ENCODE results near the gene S100A13.
"Not testable (repeated sequence)": the region's sequence is repeated elsewhere in the genome, so short reads cannot be mapped to it uniquely, and the experiment has no call there.

The S100A13 gene

DNA sequence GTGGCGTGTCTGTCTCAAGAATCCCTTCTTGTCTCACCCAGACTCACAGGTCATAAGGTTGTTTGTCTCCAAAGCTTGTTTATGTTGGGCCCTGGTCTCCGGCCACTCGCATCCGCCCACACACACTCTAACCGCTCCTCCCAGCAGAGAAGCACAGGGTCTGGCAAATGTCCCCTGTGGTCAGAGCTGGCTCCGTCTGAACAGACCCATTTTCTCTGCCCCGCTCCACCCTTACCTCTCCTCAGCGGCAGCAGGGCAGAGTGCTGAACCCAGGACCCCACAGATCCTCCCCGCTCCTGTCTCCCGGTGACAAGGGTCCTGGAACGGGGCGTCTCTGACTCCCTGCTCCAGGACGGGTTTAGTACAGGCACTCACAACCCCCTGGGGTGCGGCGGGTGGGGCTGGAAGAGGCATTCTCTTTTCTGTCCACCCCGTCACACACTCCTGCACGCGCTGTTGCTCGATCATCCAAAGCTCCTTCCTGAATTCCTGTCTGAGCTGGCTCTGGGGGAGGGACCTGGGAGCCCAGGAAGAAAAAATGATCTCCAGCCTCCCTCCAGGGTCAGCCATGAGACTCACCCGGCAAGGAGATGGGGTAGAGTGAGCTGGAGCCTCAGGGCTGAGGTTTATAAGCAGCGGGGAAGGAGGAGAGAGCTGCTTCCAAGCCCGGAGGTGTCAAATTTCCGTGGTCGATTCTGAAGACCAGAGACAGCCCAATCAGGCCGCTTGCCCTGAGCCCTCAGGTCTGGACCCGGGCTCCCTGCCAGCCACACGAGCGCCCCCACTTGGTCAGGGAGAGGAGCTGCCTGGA lies at the start of gene S100A13:
S100A13 (minus strand) TSS at position 602 of the 811 bp plus-strand sequence. CDS start 1,033 bp downstream, outside the sequence.
- no peak for DNase-seq

DNA sequence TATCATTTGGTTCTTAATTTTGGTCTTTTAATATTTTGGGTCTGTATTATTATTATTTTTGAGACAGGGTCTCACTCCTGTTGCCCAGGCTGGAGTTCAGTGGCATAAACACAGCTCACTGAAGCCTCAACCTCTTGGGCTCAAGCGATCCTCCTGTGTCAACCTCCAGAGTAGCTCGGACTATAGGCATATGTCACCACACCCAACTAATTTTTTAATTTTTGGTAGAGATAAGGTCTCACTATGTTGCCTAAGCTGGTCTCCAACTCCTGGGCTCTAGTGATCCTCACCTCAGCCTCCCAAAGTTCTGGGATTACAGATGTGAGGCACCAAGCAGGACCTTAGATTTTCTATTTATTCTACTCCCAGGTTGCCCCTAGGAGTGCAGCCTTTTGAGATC lies 46.2 kb upstream of the S100A13 start:
- DNase-seq, result no peak

DNA sequence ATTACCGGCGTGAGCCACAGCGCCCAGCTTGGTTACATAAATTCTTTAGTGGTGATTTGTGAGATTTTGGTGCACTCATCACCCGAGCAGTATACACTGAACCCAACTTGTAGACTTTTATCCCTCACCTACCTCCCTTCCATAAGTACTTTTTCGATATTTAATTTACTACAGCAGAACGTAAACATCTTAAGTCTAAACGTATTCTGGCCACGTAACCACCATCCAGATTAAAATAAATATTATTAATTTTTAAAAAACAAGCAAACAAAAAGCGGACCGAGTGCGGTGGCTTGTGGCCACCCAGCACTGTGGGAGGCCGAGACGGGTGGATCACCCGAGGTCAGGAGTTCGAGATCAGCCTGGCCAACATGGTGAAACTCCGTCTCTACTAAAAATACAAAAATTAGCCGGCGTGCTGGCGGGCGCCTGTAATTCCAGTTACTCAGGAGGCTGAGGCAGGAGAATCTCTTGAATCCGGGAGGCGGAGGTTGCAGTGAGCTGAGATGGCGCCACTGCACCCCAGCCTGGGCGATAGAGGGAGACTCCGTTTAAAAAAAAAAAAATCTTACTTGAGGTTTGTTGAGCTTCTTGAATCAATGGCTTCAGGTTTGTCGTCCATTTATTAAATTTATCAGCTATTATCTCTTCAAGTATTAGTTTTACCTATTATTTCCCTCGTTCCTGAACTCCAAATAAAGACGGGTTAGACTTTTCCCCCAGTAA lies 44.5 kb upstream of the S100A13 start:
- peak; percentile 68 for DNase-seq

DNA sequence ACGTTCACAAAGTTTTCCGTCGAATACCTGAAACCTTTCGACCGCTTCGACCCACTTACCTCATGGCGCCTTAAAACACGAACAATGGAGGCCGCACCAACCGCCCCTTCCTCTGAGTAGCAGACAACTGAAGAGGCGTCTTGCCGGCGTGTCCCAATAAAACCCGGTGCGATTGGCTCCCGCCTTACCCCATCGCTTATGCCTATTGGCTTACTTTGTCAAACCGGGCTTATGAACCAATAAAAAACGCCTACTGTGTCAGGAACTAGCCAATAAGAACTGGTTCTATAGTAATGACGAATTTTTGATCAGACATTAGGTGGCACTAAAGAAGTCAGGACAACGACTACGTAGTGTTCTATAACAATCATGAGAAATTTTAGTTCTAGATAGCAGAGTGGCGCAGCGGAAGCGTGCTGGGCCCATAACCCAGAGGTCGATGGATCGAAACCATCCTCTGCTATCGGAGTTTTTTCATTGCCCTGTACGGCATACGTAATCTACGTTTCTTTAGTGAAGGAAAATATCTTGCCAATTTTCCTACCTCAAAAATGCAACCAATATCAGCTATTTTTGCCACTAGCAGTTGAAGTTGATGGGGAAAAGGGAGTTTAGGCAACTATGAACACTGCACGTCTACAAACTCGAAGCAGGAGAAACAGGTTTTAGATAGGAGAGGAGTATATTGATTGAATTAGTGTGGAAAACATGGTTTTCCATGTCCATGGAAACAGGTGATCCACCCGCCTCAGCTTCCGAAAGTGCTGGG lies 43.7 kb upstream of the S100A13 start, which contains the start of gene ILF2:
ILF2 (minus strand) TSS at position 135 of the 769 bp plus-strand sequence; CDS start at position 64, 71 bp downstream.
- DNase-seq, result peak; percentile 100

DNA sequence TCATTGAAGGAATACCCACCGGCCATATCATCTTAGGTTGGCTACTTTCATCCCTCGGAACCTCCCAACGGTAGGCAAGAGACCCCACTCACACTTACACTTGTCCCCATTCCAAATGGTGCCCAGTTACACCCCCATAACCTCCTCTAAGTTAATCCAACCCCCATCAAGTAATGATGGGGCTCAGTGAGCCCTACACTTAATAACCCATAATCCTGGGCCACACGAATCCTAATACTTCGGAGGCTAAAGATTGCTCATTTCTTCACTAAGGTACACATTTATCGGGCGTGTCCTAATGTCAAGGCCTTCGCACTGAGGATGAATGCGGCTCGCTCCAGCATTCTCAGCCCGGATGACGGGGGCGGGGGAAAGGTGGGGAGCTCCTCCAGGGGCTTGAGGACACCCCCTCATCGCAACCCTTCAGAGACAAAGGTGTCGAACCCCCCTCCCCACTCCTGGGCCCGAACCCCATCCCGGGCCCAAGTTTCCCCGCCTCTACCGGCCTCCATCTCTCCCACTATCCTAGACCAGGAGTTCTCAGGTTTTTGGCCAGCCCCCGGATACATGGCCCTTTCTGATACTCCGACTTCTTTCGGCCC lies 43.1 kb upstream of the S100A13 start:
- DNase-seq, result no peak

DNA sequence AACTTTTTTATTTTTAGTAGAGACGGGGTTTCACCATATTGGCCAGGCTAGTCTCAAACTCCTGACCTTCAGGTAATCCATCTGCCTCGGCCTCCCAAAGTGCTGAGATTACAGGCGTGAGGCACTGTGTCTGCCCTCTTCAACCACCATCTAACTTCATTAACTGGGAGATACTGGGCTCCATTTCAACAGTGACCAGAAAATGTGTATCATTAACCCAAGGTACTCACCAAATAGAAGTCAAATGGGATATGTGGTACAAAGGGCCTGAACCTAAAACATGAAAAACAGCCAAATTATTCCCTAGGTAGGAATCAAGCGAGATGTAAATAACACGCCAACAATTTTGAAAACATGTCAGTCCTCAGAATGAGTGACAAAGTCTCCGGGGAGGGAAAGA lies 42.3 kb upstream of the S100A13 start:
- no peak for DNase-seq

DNA sequence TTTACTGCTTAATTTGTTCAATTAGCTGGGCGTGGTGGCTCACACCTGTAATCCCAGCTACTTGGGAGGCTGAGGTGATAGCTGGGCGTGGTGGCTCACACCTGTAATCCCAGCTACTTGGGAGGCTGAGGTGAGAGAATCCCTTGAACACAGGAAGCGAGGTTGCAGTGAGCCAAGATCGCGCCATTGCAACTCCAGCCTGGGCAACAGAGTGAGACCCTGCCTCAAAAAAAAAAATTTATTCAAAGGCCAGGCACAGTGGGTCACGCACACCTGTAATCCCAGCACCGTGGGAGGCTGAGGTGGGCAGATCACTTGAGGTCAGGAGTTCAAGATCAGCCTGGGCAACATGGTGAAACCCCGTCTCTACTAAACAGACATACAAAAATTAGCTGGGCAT lies 41.4 kb upstream of the S100A13 start:
- not testable (repeated sequence) for DNase-seq

DNA sequence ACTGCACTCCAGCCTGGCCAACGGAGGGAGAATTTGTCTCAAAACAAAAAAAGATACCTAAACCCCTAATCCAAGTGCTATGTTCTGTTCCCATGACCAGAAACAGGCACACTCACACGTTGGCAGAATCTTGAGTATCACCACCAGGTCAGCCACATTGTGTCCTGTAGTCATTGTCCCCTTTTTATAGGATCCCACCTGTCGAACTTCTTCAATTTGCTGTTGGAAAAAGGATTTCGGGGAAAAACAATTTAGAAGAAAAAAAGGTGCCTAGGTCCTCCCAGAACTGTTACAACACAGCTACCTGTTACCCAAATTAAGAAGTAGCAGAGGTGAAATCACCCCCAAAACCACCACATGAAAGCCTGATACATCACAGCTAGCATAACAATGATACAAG lies 40.1 kb upstream of the S100A13 start:
- DNase-seq, result no peak

DNA sequence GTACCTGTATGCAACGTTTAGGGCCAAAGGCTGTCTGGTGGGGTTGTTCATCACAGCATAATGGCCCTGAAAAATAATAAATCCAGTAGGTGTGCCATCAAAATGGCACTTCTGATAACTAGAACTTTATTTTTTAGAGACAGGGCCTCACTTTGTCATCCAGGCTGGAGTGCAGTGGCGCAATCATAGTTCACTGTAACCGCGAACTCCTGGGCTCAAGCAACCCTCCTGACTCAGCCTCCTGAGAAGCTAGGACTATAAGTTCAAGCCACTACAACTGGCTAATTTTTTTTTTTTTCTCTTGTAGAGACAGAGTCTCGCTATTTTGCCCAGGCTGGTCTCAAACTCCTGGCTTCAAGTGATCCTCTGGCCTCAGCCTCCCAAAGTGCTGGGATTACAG lies 35.9 kb upstream of the S100A13 start:
- no peak for DNase-seq

DNA sequence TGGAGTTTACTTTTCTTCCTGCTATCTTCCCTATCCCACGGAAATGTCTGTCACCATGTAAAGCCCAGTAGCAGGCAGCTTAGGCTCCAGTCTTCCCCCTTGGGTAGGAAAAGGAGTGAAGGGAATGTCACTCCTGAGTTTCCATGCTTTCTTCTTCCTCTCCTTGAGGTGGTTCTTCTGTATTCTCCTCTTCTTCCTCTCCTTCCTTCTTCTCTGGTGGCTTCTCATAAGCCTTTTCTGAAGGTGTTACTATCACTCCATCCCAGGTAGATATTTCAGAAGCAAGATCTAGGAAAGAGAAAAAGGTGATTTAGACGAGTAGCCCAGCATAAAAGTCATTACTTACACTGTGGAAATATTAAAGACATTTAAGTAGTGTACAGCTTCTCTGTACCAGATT lies 35.0 kb upstream of the S100A13 start:
- no peak for DNase-seq

DNA sequence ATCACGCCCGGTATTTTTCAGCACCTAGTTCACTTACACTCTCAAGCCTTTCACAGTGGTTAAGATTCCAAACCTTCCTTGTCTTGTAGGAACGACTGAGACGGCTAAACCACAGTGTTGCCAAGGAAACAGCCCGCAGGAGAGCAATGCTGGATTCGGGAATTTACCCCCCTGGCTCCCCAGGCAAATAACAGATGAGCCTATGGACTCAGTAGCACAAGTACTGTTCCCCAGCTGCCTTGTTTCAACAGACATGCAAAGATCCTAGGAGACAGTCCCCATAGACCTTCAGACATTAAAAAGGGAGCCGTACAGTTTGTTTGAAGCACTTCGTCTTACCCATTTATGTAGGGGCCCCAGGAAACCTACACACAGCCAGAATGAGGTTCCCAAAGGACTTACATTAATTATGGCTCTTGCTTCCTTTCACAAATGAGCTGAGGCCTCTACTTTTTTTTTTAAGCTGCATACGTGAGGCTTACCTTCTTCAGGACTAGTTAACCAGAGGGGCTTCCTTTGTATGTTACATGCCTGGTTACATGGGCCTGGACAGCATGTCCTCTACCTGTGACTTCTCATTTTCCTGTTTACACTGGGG lies 33.9 kb upstream of the S100A13 start:
- no peak for DNase-seq

DNA sequence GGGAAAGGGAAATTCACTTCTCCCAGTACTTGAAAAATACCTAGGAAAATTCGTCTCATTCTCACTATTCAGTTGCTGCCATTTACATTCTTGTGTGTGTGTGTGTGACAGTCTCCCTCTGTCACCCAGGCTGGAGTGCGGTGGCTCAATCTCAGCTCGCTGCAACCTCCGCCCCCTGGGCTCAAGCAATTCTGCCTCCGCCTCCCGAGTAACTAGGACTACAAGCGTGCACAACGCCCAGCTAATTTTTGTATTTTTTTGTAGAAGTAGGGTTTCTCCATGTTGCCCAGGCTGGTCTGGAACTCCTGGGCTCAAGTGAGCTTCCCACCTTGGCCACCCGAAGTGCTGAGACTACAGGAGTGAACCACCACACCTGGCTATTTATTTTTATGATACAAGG lies 32.4 kb upstream of the S100A13 start:
- DNase-seq, result no peak

DNA sequence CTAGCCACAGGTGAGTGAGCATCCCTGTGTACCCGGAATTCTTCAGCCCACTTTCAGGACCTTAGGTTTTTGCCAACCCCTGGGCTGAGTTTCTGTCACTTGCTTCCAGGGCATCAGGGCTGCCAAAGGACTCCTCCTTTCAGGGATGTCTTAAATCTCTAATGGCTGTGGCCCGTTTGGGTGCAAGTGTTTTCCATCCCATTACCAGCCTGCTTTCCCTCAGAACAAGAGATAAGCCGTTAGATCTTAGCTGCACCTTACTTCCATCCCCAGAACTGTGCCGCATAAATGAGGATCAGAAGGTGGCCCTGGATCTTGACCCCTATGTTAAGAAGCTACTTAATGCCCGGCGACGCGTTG lies 31.9 kb upstream of the S100A13 start:
- DNase-seq, result no peak

DNA sequence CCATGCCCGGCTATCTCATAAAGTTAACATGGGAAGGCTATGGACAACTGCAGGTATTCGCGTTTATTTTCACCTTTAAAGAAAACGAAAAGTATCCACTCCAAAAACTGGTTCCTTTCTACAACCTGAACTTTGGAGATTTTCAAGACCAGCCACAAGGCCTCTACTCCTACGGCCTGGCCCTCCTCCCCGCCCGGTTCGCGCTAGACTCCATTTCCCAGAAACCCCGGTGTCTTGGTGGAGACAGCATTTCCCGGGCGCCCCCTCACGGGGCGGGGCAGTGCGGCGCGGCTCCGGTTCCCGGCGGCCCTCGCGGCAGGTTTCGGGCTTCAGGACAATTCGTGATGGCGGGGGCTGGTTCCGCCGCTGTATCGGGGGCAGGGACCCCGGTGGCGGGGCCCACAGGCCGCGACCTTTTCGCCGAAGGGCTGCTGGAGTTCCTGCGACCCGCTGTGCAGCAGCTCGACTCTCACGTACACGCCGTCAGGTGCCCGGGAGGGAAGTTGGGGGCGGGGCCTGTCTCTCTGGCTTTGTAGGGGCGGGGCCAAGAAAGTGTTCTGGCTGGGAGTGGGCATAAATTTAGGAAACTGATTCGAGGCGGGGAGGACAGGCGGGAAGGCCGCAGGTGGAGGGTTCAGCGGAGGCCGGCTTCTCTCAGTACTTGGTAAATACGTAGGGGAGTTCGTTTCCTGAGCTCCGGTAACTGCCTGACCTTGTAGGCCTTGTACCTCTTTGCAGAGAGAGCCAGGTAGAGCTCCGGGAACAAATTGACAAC lies 31.3 kb upstream of the S100A13 start, which contains the start of gene SNAPIN:
SNAPIN (plus strand) TSS at position 304 of the 775 bp plus-strand sequence; CDS start at position 345, 41 bp downstream.
- peak; percentile 91 for DNase-seq

DNA sequence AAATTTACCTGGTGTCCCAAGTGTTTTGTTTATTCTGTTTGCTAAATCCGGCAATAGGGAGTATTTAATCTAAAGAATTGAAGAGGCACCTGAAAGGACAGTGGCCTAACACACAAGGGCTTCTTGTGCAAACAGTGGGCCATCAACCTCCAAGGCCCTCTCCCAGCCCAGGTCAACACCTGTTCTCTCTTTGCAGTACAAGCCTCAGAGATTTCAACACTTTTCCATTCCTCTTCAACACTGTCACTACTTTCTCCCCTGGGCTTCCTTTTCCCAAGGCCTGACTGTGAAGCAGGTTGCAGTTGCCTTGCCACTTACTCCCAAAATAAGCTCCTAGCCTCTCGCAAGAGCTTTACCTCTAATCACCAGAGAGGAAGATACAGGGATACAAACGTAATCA lies 28.0 kb upstream of the S100A13 start:
- no peak for DNase-seq

DNA sequence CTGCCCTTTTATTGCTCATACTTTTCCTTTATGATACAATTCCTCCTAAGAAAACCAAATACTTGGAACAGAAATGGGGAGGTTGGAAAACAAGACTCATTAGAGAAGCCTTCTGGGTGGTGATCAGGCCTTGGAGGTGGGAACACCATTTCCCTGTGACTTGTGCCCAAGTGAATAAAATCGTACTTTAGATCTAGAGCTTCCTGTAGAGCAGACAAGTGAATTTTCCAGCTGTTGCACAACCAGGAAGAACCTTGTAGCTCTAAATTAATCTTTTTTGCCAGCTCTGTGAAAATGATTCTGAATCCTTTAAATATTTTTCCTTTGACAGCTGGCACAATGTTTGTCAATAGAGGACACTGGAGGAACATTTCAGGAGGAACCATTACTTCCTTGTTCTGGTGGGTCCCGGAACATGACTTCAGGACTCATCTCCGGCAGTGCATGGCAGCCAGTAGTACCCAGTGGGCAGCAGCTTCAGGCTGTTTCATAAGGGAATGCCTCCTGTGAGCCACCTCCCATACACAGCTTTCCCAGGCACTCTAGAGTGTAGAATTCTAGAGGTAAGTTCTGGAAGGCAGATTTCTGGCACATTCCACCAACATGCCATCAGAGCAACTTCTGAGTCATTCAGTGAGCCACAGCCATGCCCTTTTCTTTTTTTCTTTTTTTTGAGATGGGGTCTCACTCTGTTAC lies 25.6 kb upstream of the S100A13 start:
- no peak for DNase-seq

DNA sequence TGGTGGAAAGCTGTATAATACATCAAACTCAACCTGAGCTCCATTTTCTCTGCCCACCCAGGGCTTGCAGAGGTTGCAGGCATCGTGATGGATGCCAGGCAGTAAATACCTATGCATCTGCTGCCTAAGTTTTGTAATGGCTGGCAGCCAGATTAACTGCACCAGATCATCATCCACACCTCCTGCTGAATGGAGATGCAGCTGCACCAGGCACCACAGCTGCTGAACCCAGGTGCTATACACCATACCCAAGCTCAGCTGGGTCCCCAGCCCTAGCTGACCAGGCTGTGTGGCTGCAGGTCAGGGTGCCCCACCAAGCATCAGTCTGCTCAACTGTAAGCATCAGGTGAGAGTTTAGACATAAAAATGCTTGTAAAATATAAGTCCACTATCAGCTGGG lies 24.5 kb upstream of the S100A13 start:
- no peak for DNase-seq

DNA sequence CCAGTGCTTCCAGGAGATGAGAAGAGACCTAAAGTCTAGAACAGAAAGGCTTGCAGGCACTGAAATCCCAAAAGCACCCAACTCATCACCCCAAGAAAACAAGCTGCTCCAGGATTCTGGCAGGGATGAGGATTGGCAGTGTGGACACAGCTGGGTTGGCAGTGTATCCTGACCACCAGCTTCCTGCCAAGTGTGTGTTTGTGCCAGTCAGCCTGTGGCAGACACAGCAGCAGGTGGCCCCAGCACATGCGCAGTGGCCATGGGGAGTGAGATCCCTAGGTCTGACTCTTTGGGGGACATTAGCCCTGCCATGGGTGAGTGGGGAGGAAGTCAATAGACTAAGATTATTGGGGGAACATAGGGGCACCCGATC lies 22.5 kb upstream of the S100A13 start:
- DNase-seq, result no peak

DNA sequence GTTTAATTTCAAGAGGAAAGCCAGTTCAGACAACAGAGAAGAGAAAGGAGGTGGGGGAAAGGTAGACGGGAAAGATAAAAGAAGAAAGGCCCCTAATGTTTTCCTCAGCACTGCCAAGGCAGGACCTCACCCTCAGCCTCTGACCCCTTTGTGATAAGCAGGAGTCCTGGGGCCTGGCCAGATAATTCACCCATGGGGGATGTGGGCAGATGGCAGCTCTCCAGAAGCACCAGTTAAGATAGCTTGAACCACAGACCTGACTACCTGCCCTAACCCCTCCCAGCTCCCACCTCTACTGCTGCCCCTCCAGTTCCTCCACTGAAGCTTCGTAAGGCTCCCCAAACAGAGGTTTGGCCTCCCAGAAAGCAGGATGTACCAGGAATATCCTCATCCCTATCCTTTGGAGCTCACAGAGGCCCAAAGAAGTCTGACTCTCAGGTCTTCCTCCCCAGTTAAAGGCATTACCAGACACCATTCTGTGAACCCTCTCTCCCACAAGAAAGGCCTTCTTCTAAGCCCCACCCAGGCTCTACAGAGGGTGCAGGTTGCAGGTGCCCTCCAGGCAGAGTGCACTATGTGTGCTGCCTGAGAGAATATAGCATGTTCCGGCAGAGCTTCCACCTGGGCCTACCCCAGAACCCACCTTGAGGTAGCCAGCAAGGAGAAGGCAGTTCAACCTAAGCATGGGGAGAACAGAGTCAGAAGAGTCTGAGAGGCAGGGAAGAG lies 22.0 kb upstream of the S100A13 start:
- DNase-seq, result peak; percentile 26

DNA sequence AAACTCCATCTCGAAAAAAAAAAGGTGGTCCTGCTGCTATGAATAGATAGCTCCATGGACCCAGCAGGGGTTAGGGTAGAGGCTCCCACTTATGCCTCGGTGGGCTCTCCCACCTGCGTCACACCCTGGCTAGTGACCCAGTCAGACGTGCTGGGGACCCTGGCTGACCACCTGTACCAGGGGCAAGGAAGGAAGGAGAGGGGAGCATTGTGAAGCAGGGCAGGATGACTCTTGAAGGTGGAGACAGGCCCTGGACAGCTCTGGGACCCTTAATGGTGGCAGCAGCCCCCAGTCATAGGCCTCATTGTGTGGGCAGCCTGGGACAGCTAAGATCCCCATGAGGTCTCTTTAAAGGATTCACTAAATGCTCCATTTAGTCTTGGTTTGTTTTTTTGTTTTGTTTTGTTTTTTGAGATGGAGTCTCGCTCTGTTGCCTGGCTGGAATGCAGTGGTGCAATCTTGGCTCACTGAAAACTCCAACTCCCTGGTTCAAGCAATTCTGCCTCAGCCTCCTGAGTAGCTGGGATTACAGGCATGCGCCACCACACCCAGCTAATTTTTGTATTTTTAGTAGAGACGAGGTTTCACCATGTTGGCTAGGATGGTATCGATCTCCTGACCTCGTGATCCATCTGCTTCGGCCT lies 20.8 kb upstream of the S100A13 start:
- DNase-seq, result no peak

All from CD4-positive, alpha-beta T cell treated with Interleukin-17A for 1 hour (primary cell).